ENCODE results near the gene POTEI.
"Not testable (repeated sequence)": the region's sequence is repeated elsewhere in the genome, so short reads cannot be mapped to it uniquely, and the experiment has no call there.

Gene POTEI

GRCh38 chr2:130510807-130511746 is 1.9 kb upstream of the POTEI start:
- not testable (repeated sequence) for H3K4me3 ChIP-seq (replicated peaks; ENCODE audit: low read depth, low read length); DNase-seq (ENCODE audit: low read depth)

GRCh38 chr2:130491073-130491472 is 18.1 kb downstream of the POTEI start:
- not testable (repeated sequence) for DNase-seq (ENCODE audit: low read depth); H3K4me3 ChIP-seq (replicated peaks; ENCODE audit: low read depth, low read length)

GRCh38 chr2:130455413-130455812 is 53.7 kb downstream of the POTEI start:
- H3K4me3 ChIP-seq (replicated peaks; ENCODE audit: low read depth, low read length); DNase-seq (ENCODE audit: low read depth): not testable (repeated sequence)

- not testable (repeated sequence) for DNase-seq (ENCODE audit: low read depth); H3K4me3 ChIP-seq (replicated peaks; ENCODE audit: low read depth, low read length)
Measured at GRCh38 chr2:130454712-130455083, 54.4 kb downstream of the POTEI start.

GRCh38 chr2:130453955-130454711 is 55.0 kb downstream of the POTEI start:
- not testable (repeated sequence) for DNase-seq (ENCODE audit: low read depth); H3K4me3 ChIP-seq (replicated peaks; ENCODE audit: low read depth, low read length)

- DNase-seq (ENCODE audit: low read depth); H3K4me3 ChIP-seq (replicated peaks; ENCODE audit: low read depth, low read length): not testable (repeated sequence)
Measured at GRCh38 chr2:130452897-130453296, 56.2 kb downstream of the POTEI start.

GRCh38 chr2:130451823-130452222 is 57.3 kb downstream of the POTEI start:
- not testable (repeated sequence) for DNase-seq (ENCODE audit: low read depth); H3K4me3 ChIP-seq (replicated peaks; ENCODE audit: low read depth, low read length)

- not testable (repeated sequence) for DNase-seq (ENCODE audit: low read depth)
Measured at GRCh38 chr2:130451278-130451677, 57.9 kb downstream of the POTEI start.

GRCh38 chr2:130450366-130450765 is 58.8 kb downstream of the POTEI start:
- H3K4me3 ChIP-seq (replicated peaks; ENCODE audit: low read depth, low read length); DNase-seq (ENCODE audit: low read depth): not testable (repeated sequence)

More at GRCh38 chr2:130451278-130451677, 57.9 kb downstream of the POTEI start:
- not testable (repeated sequence) for H3K4me3 ChIP-seq (replicated peaks; ENCODE audit: low read depth, low read length)

GRCh38 chr2:130427631-130428030 is 81.5 kb downstream of the POTEI start:
- peak; percentile 47 for DNase-seq (ENCODE audit: low read depth)
- peak; percentile 29 for TF ChIP-seq CTCF (IDR thresholded peaks at IDR 0.05; ENCODE audit: low read length, missing control alignments)
- H3K4me3 ChIP-seq (replicated peaks; ENCODE audit: low read depth, low read length): peak overlapping the region; percentile 32

- H3K4me3 ChIP-seq (replicated peaks; ENCODE audit: low read depth, low read length): not testable (repeated sequence)
Measured at GRCh38 chr2:130418845-130419244, 90.3 kb downstream of the POTEI start.

GRCh38 chr2:130416693-130417092 is 92.4 kb downstream of the POTEI start:
- H3K4me3 ChIP-seq (replicated peaks; ENCODE audit: low read depth, low read length); DNase-seq (ENCODE audit: low read depth): not testable (repeated sequence)

More at GRCh38 chr2:130418845-130419244, 90.3 kb downstream of the POTEI start:
- not testable (repeated sequence) for DNase-seq (ENCODE audit: low read depth)
